Measurements from ENCODE around the gene PRKAR1B. TPM values are rescaled to one million over a fixed set of nuclear protein-coding genes. Genes with fewer than 3 reads are reported as not detected.

Gene PRKAR1B
- total and polyA plus RNA-seq, 10 of the 15 experiments (the other 5 are each of a cell fraction or from before 2014, with no cell fraction given): 1.4 to 45.6 (median 19.3) TPM

GRCh38 chr7:608954-609353 is 118.1 kb downstream of the PRKAR1B start:
- 48% methylated on average over 7 of the region's 8 CpGs for WGBS (ENCODE audit: insufficient coverage, insufficient replicate concordance, low lambda C conversion rate, missing lambda C conversion rate)
- Histone ChIP-seq H3K79me2 (ENCODE audit: control insufficient read depth, insufficient read depth, low read length) (peaks cover 20% of the 10 kb centered on the region), H2AFZ (ENCODE audit: control insufficient read depth, low read depth, low read length) (no peak overlapping the region), H3K27me3 (replicated peaks in 1 of 2; ENCODE audit: control insufficient read depth in 2 of 2, insufficient read depth in 2 of 2, low read length in 1 of 2) (no peaks in the 10 kb centered on the region), H3K27ac (ENCODE audit: control insufficient read depth, insufficient read depth) (no peak overlapping the region), H3K9ac (ENCODE audit: control insufficient read depth, insufficient read depth, low read length) (no peak overlapping the region), H3K4me2 (ENCODE audit: control insufficient read depth, insufficient read depth) (no peak overlapping the region), H3K36me3 (ENCODE audit: control insufficient read depth in 2 of 2, insufficient read depth in 2 of 2, low read length in 1 of 2) (peaks cover 0 to 5% of the 10 kb centered on the region in 2 experiments; a peak in 3 of 4 replicates), H3K9me3 (replicated peaks; ENCODE audit: control insufficient read depth, insufficient read depth, low read length) (no peaks in the 10 kb centered on the region; the same call in 2 of the 3 replicates), H3K4me3 (no peak overlapping the region), H3K4me1 (ENCODE audit: control insufficient read depth, insufficient read depth, low read length) (peaks cover 26% of the 10 kb centered on the region), H4K20me1 (ENCODE audit: control insufficient read depth, insufficient read depth) (no peaks in the 10 kb centered on the region)
- SMC1A ChIA-PET (ENCODE audit: uncharacterized antibody, unreplicated experiment): no interaction called here
- CTCF ChIA-PET: no interaction called here
- RAD21 ChIA-PET (ENCODE audit: unreplicated experiment): no interaction called here
- BruUV-seq (replicated peaks): no TSS peak
- intact Hi-C loops (cut with micrococcal nuclease; ENCODE audit: unreplicated experiment): no loop called here
- in situ Hi-C loops (cut with MboI): no loop called here
- ATAC-seq (no peak), FAIRE-seq (no peak), DNase-seq (ENCODE audit: low read depth, low spot score) (no peak)
- POLR2A ChIA-PET: no interaction called here
- 0 out of 2 replicates have a peak, but pooled peaks have one; percentile 10 for TF ChIP-seq RUNX3 (IDR thresholded peaks at IDR 0.05; ENCODE audit: low read length)
- no peak for TF ChIP-seq ZNF217 (IDR thresholded peaks at IDR 0.05)

GRCh38 chr7:608361-608760 is 118.7 kb downstream of the PRKAR1B start:
- FAIRE-seq: no peak
- 0% methylated on average over 1 of the region's 2 CpGs for WGBS (ENCODE audit: insufficient coverage, insufficient replicate concordance, low lambda C conversion rate, missing lambda C conversion rate)
- in situ Hi-C loops (cut with MboI) (no loop called here), intact Hi-C loops (cut with micrococcal nuclease; ENCODE audit: unreplicated experiment) (no loop called here)
- Histone ChIP-seq H3K27me3 (replicated peaks in 1 of 2; ENCODE audit: control insufficient read depth in 2 of 2, insufficient read depth in 2 of 2, low read length in 1 of 2) (no peaks in the 10 kb centered on the region), H3K4me2 (ENCODE audit: control insufficient read depth, insufficient read depth) (no peak overlapping the region), H2AFZ (ENCODE audit: control insufficient read depth, low read depth, low read length) (no peak overlapping the region), H3K36me3 (ENCODE audit: control insufficient read depth in 2 of 2, insufficient read depth in 2 of 2, low read length in 1 of 2) (peaks cover 0 to 5% of the 10 kb centered on the region in 2 experiments; a peak in 3 of 4 replicates), H4K20me1 (ENCODE audit: control insufficient read depth, insufficient read depth) (no peaks in the 10 kb centered on the region), H3K27ac (ENCODE audit: control insufficient read depth, insufficient read depth) (no peak overlapping the region), H3K9ac (ENCODE audit: control insufficient read depth, insufficient read depth, low read length) (peak overlapping the region; percentile 38; the same call in 1 of the 2 replicates), H3K9me3 (replicated peaks; ENCODE audit: control insufficient read depth, insufficient read depth, low read length) (no peaks in the 10 kb centered on the region; the same call in 2 of the 3 replicates), H3K4me3 (no peak overlapping the region), H3K79me2 (ENCODE audit: control insufficient read depth, insufficient read depth, low read length) (peaks cover 25% of the 10 kb centered on the region), H3K4me1 (ENCODE audit: control insufficient read depth, insufficient read depth, low read length) (peaks cover 32% of the 10 kb centered on the region)
- no peak for DNase-seq (ENCODE audit: low read depth, low spot score)
- ChIA-PET RAD21 (ENCODE audit: unreplicated experiment) (no interaction called here), CTCF (no interaction called here), POLR2A (no interaction called here), SMC1A (ENCODE audit: uncharacterized antibody, unreplicated experiment) (no interaction called here)
- BruUV-seq (replicated peaks): no TSS peak
- TF ChIP-seq ZNF687 (IDR thresholded peaks at IDR 0.05): no peak
- TF ChIP-seq FOXK2 (IDR thresholded peaks at IDR 0.05): no peak
- TF ChIP-seq ZBTB40 (IDR thresholded peaks at IDR 0.05; ENCODE audit: borderline replicate concordance): no peak
- no peak for TF ChIP-seq SIN3A (IDR thresholded peaks at IDR 0.05; ENCODE audit: low read depth, low read length)
- no peak for TF ChIP-seq MTA2 (IDR thresholded peaks at IDR 0.05; ENCODE audit: low read depth)
- no peak for ATAC-seq

All from GM12878 (cell line).